ENCODE results near the gene SREK1.

GRCh38 chr5:66136053-66136452, 8.0 kb upstream of the SREK1 start:
- TF ChIP-seq EZH2 (IDR thresholded peaks at IDR 0.05) (no peak), POLR2AphosphoS5 (IDR thresholded peaks at IDR 0.05; ENCODE audit: borderline replicate concordance, low read depth, low read length) (no peak)

Data from SK-N-MC (cell line).